A549 treated with dexamethasone at 1 μM for 4 hours (cell line): ENCODE measurements around the gene HOXA9. TPM values are rescaled to one million over a fixed set of nuclear protein-coding genes. Genes with fewer than 3 reads are reported as not detected.

Source experiments
- total RNA-seq: library from RNA; stranded (reverse); fragments of 200-300 nt; extraction: Qiagen RNA extraction; gene quantifications from 5 replicates; pipeline ENCODE4 v1.2.3, GENCODE V29; 2022

The HOXA9 gene
- total RNA-seq: 0.39 to 0.80 TPM (median 0.52 TPM) in 5 replicates

DNA sequence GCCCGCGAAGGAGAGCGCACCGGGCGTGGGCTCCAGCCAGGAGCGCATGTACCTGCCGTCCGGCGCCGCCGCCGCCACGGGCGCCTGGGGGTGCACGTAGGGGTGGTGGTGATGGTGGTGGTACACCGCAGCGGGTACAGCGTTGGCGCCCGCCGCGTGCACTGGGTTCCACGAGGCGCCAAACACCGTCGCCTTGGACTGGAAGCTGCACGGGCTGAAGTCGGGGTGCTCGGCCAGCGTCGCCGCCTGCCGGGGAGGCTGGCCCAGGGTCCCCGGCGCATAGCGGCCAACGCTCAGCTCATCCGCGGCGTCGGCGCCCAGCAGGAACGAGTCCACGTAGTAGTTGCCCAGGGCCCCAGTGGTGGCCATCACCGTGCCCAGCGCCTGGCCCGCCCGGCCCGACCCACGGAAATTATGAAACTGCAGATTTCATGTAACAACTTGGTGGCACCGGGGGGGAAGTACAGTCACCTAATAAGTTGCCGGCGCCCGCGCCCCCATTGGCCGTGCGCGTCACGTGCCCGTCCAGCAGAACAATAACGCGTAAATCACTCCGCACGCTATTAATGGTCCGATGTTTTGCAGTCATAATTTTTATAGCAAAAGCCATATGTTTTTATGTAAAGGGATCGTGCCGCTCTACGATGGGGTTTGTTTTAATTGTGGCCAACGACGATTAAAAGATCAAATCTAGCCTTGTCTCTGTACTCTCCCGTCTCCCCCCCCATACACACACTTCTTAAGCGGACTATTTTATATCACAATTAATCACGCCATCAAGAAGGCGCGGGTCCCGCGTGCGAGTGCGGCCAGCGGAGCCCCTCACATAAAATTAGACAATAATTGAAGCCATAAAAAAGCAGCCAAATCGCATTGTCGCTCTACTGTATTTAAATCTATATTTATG is at the start of gene HOXA9:
TSS of gene HOXA9 (minus strand) at position 449 of the 907 bp plus-strand sequence. CDS start at position 369, 80 bp downstream.

DNA sequence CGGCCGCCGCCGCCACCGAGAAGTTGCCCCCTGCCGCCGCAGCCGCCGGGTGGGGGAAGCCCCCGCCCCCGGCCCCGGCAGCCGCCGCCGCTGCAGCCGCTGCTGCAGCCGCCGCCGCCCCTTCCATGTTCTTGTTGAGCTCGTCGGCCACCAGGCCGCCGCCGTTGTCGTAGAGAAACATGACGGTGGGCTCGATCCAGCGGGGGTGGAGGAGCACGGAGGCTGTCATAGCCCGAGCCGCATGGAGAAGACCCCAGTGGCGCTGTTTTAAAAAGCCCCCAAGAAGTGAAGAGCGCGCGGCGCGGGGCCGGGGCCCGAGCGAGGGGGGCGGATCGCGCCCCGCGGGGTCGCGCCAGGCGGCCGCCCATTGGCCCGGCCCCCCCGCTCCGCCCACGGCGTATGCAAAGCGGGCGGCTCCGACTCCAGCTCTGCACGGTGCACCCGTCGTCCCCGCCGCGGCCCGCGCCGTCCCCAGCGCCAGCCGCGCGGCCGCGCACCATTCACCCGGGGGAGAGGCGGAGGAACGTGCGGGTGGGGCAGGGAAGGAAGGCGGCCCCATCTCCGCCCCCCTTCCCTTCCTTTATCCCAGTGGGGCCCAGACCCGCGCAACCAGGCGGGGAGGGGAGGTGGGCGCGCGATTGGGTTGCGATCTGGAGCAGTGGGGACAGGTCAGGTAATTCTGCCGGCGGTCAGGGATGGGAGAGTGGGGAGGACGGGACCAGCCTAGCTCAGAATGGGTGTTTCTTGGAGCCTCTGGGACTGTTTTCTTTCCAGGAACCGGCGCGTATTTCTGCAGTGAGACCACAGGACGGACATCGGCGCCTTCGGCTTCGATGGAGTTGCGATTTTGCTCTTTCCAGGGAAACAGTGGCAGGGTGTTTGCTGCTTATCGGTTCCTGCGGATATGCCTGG is 34.8 kb upstream of the HOXA9 start, which contains the start of gene HOXA13:
TSS of gene HOXA13 (minus strand) at position 243 of the 912 bp plus-strand sequence. CDS start at position 229, 14 bp downstream.

DNA sequence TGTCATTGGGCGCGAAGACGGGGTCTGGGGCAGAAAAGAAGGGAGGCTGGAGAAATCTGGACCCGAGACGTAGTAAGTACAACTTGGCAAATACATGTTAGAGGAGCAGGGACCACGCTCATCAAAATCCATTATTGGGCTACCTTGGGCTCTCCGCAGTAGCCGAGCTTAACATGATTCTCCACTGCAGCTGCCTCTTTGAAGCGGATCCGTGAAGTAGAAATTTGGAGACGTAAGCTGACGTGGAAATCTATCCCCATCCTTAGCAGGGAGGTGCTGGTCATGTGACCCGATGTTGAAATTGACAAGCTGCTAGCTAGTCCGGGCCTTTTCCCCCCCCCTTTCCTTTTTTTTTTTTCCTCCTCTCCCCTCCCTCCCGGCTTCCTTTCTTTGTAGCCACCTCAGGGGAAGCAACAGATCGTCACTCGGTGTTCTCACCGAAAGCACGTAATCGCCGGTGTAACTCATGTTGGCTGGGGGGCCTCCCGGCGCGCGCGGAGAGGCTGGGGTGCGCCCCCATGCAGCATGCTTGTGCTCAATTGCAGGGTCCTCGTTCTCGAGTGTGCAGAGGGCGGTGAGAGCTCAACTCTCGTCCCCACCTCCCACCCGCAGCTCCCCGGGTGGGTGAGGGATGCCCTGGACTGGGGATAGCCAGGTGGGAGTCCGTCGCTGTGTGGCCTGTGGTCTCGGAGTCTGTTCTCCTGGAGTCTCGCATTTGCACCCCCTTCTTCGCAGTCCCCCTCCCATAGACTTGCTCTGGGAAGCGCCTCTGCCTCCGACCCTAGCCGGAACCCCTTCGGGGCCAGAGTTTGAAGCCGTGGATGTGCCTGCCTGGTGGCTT is 19.9 kb upstream of the HOXA9 start, which contains the start of gene HOXA11:
TSS of gene HOXA11 (minus strand) at position 220 of the 841 bp plus-strand sequence. CDS start at position 132, 88 bp downstream.

DNA sequence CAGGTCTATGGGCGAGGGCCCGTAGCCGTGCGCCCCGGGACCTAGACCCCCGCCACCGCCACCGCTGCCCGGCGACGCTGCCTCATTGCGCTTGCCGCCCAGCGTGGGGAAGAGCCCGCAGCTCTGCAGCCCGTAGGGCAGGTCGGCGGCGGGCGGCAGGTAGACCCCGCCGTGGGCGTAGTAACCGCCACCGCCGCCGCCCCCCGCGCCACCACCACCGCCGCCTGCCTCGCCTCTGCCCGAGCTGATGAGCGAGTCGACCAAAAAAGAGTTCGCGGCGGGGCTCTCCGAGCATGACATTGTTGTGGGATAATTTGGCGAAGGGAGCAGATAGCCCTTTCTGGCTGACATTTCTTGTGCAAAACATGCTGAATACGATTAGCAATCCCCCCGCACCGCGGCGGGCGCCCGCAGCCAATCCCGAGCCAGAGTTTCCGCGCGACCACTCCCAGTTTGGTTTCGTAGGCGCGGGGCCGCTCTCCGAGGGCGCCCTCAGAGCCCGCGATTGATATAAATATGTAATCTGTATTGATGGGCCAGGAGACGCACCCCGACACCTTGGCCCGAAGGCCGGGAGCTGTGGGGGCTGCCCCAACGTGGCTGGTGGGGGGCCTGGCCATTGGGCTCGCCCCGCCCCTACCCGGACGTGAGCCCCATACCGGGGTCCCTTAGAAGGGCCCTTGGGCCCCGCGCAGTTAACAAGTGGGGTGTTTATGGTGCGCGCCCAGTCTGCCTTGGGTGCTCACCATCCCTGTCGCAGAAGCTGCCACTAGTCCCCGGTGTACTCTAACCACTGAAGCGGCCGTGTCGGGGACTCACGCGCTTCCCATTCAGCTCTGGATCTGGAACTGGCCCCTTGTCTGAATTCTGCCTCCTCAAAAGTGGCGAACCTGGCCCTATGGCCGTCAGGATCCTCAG is 8.9 kb upstream of the HOXA9 start, which contains the start of gene HOXA10:
TSS of gene HOXA10 (minus strand) at position 365 of the 918 bp plus-strand sequence. CDS start at position 351, 14 bp downstream.

DNA sequence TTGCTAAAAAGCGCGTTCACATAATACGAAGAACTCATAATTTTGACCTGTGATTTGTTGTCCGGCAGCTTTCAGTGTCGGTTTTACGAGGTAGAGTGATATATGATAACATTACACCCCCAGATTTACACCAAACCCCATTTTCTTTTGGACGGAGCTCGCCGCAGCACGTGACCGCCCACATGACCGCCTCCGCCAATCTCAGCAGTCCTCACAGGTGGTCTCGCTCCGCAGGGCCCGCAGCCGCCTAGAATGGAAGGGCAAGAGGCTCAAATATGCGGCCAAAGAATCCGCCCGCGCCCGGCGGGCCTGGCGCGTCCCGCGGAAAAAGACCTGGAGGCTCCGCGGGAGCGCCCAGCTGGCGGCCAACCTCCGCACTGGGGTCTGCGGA is 8.8 kb downstream of the HOXA9 start, which contains the start of gene HOXA7:
TSS of gene HOXA7 (minus strand) at position 168 of the 391 bp plus-strand sequence. CDS start at position 38, 130 bp downstream.

DNA sequence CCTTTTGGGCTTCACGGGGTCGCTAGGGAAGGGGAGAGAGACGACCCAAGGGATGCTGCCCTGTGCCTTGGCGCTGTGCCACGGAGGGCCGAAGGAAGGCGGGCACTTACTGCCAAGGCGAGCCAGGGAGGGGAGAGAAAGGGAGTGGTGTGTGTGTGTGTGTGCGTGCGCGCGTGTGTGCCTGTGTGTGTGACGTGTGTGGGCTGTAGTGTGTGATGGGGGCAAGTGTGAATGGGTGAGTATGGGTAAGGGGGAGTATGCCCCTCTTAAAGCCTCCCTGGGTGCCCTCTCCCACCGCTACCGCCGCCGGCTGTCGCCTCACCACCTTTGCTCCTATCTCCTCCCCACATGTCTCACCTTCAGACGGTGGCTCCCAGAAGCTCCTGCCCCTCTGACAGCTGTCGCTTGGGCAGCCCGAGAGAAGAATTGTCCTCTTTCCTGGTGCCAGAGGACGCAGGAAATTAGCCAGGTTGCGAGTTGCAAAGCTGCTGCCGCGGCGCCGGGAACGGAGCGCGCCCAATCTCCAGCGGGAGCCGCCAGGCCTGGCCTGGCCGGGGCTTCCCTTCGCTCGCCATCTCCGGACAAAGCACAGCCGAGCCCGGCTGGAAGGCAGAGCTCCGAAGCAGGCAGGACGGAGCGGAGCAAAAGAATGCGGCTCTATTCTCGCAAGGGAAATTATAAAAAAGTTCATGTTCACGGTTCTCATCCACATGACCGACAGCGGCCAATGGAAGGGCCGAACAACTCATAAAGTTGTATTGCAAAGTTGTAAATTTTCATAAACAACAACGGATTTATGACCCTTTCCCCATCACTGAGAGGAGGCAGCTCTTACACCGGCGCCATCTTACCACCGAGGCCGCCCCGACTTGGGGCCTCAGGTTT is 13.2 kb downstream of the HOXA9 start, which contains the start of gene HOXA3:
TSS of gene HOXA3 (minus strand) at position 653 of the 885 bp plus-strand sequence. CDS start 41,943 bp downstream, outside the sequence.

DNA sequence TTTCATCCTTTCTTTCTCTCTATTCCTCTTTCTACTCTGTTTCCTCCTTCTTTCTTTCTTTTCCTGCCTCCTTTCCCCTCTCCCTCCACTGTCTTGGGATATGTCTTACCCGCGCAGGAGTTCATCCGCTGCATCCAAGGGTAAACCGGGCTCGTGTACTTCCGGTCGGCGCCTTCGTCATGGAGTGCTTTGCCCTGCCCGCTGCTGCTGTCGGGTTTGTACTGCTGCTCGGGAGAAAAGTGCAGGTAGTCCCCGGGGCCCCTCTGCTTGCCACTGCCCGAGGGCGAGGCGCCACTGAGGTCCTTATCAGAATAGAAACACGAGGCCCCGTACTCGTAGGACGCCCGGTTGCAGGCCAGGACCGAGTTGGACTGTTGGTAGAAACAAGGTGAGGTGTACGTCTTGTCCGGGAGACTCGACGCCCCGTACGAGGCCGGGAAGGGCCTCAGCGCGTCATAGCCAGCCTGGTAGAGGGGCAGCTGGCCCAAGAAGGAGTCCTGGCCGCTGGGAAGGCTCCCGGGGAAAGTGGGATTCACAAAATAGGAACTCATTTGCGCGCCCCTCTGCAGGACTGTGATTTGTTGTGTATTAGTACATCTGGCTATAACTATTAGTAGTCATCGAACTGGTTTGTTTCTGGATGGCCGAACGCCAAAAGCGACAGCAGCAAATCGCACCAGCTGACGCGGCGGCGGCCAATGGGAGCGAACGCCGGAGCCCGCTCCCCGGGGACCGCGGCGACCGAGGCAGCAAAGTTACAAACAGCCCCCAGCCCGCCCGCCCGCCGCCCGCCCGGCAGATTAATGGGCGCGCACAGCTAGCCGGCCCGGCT is 17.9 kb downstream of the HOXA9 start, which contains the start of gene HOXA6:
TSS of gene HOXA6 (minus strand) at position 576 of the 832 bp plus-strand sequence. CDS start at position 551, 25 bp downstream.

DNA sequence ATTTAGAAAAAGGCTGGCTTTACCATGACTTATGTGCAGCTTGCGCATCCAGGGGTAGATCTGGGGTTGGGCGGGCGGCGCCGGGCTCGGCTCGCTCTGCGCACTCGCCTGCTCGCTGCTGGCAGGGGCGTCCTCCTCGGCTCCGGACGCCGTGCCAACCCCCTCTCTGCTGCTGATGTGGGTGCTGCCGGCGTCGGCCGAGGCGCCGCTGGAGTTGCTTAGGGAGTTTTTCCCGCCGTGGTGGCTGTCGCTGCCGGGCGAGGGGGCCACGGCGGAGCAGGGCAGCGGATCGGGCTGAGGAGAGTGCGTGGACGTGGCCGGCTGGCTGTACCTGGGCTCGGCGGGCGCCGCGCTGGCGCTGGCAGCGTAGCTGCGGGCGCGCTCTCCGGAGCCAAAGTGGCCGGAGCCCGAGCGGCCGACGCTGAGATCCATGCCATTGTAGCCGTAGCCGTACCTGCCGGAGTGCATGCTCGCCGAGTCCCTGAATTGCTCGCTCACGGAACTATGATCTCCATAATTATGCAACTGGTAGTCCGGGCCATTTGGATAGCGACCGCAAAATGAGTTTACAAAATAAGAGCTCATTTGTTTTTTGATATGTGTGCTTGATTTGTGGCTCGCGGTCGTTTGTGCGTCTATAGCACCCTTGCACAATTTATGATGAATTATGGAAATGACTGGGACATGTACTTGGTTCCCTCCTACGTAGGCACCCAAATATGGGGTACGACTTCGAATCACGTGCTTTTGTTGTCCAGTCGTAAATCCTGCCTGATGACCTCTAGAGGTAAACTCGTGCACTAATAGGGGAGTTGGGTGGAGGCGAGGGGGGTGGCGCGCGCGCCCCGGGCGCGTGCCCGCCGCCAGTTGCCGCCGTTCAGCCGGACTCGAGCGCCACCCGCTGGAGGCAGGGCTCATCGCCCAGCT is 22.1 kb downstream of the HOXA9 start, which contains the start of gene HOXA5:
TSS of gene HOXA5 (minus strand) at position 659 of the 927 bp plus-strand sequence. CDS start at position 585, 74 bp downstream.

DNA sequence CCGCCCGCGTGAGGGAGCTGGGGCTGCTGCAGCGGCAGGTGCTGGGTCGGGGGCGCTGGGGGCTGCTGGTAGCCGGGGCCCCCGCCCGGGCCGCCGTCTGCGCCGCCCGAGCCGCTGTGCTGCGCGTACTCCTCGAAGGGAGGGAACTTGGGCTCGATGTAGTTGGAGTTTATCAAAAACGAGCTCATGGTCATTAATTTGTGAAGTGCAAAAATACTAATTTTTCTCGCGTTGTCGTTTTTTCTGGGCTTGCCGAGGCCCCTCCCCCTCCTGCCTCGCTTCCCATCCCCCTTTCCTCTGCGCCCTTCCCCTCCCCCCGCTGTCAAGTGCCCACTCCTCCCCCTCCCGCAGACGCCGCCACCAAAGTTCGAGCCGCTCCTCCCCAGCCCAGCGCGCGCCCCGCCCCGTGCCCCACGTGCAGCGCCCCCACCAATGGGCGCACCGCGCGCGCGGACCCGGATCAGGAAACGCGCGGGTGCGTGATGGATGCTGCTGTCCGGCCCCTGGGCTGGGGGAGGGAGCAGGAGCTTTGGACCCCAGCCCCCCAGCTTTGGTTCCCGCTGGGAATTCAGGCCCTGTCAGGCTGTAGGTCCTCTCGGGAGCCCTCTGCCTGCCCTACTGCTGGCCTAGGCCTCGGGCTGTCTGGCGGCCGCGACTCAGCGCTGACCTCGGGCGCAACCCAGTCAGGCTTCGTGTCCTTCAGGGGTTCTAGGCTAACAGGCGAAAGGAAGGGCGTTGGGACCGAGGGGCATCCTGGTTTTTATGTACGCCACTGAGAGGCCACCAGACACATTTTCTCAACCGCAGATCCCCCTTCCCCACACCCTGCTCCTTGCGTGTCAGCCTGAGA is 34.6 kb downstream of the HOXA9 start, which contains the start of gene HOXA4:
TSS of gene HOXA4 (minus strand) at position 218 of the 850 bp plus-strand sequence. CDS start at position 194, 24 bp downstream.

Other genes with a start within 250 kb of the HOXA9 start
- gene HOXA1, start 69.5 kb downstream of the HOXA9 start, total RNA-seq: 2.6 to 3.8 TPM (median 3.6 TPM) in 5 replicates
- gene HOXA2, start 62.9 kb downstream of the HOXA9 start, total RNA-seq: 0.61 to 0.88 TPM (median 0.69 TPM) in 5 replicates
- 1.6 to 2.2 TPM (median 1.7 TPM) in 5 replicates for gene HOXA4, start 34.8 kb downstream of the HOXA9 start, total RNA-seq
- 4.3 to 6.1 TPM (median 5.0 TPM) in 5 replicates for gene HOXA5, start 21.9 kb downstream of the HOXA9 start, total RNA-seq
- 0.98 to 1.7 TPM (median 1.4 TPM) in 5 replicates for gene HOXA6, start 17.8 kb downstream of the HOXA9 start, total RNA-seq
- gene HOXA3, start 13.0 kb downstream of the HOXA9 start, total RNA-seq: 3.0 to 6.2 TPM (median 5.4 TPM) in 5 replicates
- gene HOXA7, start 8.9 kb downstream of the HOXA9 start, total RNA-seq: 4.7 to 5.5 TPM (median 4.8 TPM) in 5 replicates
- gene HOXA10, start 8.8 kb upstream of the HOXA9 start, total RNA-seq: 6.9 to 8.3 TPM (median 7.2 TPM) in 5 replicates
- 0.36 to 0.63 TPM (median 0.56 TPM) in 5 replicates for gene HOXA11, start 19.7 kb upstream of the HOXA9 start, total RNA-seq
- 2.0 to 3.1 TPM (median 2.6 TPM) in 5 replicates for gene HOXA13, start 34.6 kb upstream of the HOXA9 start, total RNA-seq
- 0.07 to 0.19 TPM (median 0.13 TPM) in 5 replicates for gene EVX1, start 77.3 kb upstream of the HOXA9 start, total RNA-seq